Esophagus squamous epithelium (tissue), 5 donors: ENCODE results near the gene BACH2. TPM values are rescaled to one million over a fixed set of nuclear protein-coding genes. Genes with fewer than 3 reads are reported as not detected.

ENCODE experiments used
- DNase-seq: peaks from one replicate; lab custom pipeline; 2025; lab: John Stamatoyannopoulos, UW
- H3K27ac ChIP-seq, 4 donors: fragments of 200-600 bp; sonication (generic); one replicate each; pipeline ENCODE4 v1.5.1; 2016 to 2019; ENCODE audit warnings: mild to moderate bottlenecking in 1 of 4
- H3K27me3 ChIP-seq, 4 donors: fragments of 200-600 bp; sonication (generic); 1 replicate in 3 of 4; 2 replicates in 1 of 4; pipeline versions ENCODE4 v1.5.1 to v1.6.0; 2017 to 2021; ENCODE audit warnings: antibody characterized with exemption in 1 of 4
- H3K36me3 ChIP-seq, 3 donors: fragments of 200-600 bp; sonication (generic); one replicate each; pipeline ENCODE4 v1.5.1; 2016 to 2019
- H3K4me1 ChIP-seq, 3 donors: fragments of 200-600 bp; sonication (generic); one replicate each; pipeline ENCODE4 v1.5.1; 2017 to 2019
- H3K4me3 ChIP-seq, 4 donors: fragments of 200-600 bp; sonication (generic); 1 replicate in 3 of 4; 2 replicates in 1 of 4; pipeline ENCODE4 v1.5.1; 2016 to 2019; ENCODE audit warnings: mild to moderate bottlenecking in 2 of 4, moderate library complexity in 1 of 4
- H3K9me3 ChIP-seq, 3 donors: fragments of 200-600 bp; sonication (generic); one replicate each; pipeline ENCODE4 v1.5.1; 2016 to 2019
- POLR2A ChIP-seq, 4 donors: fragments of 450-650 bp; IDR thresholded peaks; one replicate each; pipeline ENCODE4 v1.6.1; 2017; ENCODE audit warnings: antibody characterized with exemption in 4 of 4, mild to moderate bottlenecking in 4 of 4, moderate library complexity in 3 of 4
- WGBS, 2 donors: methylation state at CpG; one replicate each; pipeline ENCODE4 v1.1.5; 2018; 5-methylcytosine and 5-hydroxymethylcytosine counted together
- intact Hi-C: fragments of 100-400 bp; cut with DNase I; formaldehyde crosslinking; loops from one replicate; pipeline ENCODE4 v1.15.0; 2022
- total RNA-seq, 4 donors: library from RNA; depleted of rRNA; stranded (reverse); fragments of >200 nt; gene quantifications; one replicate each; pipeline ENCODE4 v1.1.0, GENCODE V29; 2016
- TF ChIP-seq, protein P1 (sequence below), 6 experiments: fragments of 450-650 bp in 4 of 6; fragments of 200-600 bp in 2 of 6; sonication (generic) in 2 of 6; IDR thresholded peaks; one replicate each; pipeline ENCODE4 v1.5.1; 2016 to 2019; ENCODE audit warnings: antibody characterized with exemption in 6 of 6, mild to moderate bottlenecking in 4 of 6, moderate library complexity in 4 of 6
- donor health status: DM: yes; HTN: yes; CAD: no.

The BACH2 gene
- total RNA-seq, 4 donors from 2014 or later = 0.22 to 6.1 (median 0.66) TPM

DNA sequence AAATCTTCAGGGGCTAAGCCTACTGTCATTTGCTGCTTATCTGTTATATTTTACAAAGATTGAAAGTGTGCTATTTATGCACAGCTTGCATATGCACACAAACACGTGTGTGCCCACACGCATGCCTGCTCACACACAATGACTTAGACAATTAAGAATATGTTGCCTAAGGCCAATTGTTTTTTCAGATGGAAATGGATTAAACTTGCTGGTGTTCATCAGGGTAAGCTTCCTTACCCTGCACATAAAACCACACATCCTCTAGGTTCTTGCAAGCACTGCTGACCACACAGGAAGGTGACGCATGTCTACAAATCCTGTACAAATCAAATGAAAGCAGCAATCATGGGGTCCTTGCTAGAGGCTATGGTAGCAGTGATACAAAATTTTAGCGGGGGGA lies 344.0 kb downstream of the BACH2 start:
- no peak for TF ChIP-seq POLR2A (IDR thresholded peaks at IDR 0.05)
- TF ChIP-seq, protein P1, sequence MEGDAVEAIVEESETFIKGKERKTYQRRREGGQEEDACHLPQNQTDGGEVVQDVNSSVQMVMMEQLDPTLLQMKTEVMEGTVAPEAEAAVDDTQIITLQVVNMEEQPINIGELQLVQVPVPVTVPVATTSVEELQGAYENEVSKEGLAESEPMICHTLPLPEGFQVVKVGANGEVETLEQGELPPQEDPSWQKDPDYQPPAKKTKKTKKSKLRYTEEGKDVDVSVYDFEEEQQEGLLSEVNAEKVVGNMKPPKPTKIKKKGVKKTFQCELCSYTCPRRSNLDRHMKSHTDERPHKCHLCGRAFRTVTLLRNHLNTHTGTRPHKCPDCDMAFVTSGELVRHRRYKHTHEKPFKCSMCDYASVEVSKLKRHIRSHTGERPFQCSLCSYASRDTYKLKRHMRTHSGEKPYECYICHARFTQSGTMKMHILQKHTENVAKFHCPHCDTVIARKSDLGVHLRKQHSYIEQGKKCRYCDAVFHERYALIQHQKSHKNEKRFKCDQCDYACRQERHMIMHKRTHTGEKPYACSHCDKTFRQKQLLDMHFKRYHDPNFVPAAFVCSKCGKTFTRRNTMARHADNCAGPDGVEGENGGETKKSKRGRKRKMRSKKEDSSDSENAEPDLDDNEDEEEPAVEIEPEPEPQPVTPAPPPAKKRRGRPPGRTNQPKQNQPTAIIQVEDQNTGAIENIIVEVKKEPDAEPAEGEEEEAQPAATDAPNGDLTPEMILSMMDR (IDR thresholded peaks at IDR 0.05) = no peak
- intact Hi-C loops = no loop called here
- Histone ChIP-seq H3K36me3 (peaks cover 0 to 9% (median 0%) of the 10 kb centered on the region in 3 donors), H3K9me3 (no peaks in the 10 kb centered on the region), H3K4me1 (no peaks in the 10 kb centered on the region), H3K4me3 (no peak overlapping the region), H3K27me3 (no peaks in the 10 kb centered on the region), H3K27ac (no peak overlapping the region)
- DNase-seq = no peak
- WGBS, 2 donors = 37 to 60% methylated on average over 4 of the region's 4 CpGs

DNA sequence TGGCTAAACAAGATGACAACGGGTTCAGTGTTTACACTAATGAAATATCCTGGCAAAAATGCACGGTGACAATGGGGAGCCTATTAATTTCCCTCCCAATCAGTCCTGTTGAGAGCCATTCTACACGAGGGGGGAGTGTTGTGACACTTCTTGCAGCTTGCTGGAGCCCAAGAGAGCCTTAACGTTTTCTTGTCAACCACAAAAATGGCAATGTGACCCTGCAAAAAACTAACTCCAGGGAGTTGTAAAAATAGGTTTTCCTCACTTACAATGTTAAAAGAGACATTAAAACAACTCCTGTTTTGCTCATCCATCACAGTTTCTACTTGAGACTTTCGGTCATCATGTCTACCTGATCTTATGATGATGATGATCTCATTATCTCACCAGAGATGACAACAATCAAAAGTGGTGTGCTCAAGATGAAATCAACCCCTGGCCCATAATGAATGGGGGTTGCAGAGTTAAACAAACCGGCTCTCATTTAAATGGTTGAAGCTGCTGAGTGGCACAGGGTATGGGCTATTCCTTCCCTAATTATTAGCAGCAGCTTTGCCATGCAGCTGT lies 344.5 kb downstream of the BACH2 start:
- H3K4me3 ChIP-seq = no peak overlapping the region
- intact Hi-C loops = no loop called here
- WGBS, 2 donors = 38 to 48% methylated on average over 5 to 6 of the region's 6 CpGs
- no peak for DNase-seq
- H3K27me3 ChIP-seq = no peaks in the 10 kb centered on the region
- TF ChIP-seq, protein P1 (IDR thresholded peaks at IDR 0.05) = no peak
- TF ChIP-seq POLR2A (IDR thresholded peaks at IDR 0.05) = no peak
- peaks cover 0 to 9% (median 0%) of the 10 kb centered on the region in 3 donors for H3K36me3 ChIP-seq
- H3K4me1 ChIP-seq = no peaks in the 10 kb centered on the region
- no peaks in the 10 kb centered on the region for H3K9me3 ChIP-seq
- no peak overlapping the region for H3K27ac ChIP-seq

DNA sequence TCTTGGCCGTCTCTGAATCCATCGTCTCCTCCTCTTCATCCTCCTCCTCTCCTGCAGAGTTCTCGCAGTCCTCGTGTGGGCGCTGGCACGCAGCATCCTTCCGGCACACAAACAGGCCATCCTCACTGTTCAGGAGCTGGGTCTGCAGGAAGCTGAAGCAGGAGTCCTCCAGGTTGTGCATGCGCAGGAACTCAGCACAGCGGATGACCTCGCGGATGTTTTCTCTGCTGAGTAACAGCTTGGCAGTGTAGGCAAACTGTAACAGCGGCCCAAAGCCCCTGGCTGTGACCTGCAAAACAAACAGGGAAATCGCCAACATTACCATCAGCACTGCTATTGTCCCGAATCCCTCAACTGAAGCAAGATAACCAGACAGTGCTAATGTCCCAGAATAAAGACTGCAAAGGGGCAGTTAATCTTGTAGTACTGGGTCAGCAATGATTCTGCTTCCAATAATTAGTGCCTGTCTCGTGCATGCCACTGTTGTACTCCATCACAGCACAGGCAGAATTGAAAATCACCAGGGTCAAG lies 345.0 kb downstream of the BACH2 start:
- no peaks in the 10 kb centered on the region for H3K27me3 ChIP-seq
- intact Hi-C loops = no loop called here
- no peak for TF ChIP-seq POLR2A (IDR thresholded peaks at IDR 0.05)
- TF ChIP-seq, protein P1 (IDR thresholded peaks at IDR 0.05) = no peak
- no peak for DNase-seq
- H3K27ac ChIP-seq = no peak overlapping the region
- H3K4me3 ChIP-seq = no peak overlapping the region
- peaks cover 0 to 9% (median 0%) of the 10 kb centered on the region in 3 donors for H3K36me3 ChIP-seq
- no peaks in the 10 kb centered on the region for H3K4me1 ChIP-seq
- WGBS, 2 donors = 55 to 74% methylated on average over 7 of the region's 15 CpGs
- H3K9me3 ChIP-seq = no peaks in the 10 kb centered on the region

DNA sequence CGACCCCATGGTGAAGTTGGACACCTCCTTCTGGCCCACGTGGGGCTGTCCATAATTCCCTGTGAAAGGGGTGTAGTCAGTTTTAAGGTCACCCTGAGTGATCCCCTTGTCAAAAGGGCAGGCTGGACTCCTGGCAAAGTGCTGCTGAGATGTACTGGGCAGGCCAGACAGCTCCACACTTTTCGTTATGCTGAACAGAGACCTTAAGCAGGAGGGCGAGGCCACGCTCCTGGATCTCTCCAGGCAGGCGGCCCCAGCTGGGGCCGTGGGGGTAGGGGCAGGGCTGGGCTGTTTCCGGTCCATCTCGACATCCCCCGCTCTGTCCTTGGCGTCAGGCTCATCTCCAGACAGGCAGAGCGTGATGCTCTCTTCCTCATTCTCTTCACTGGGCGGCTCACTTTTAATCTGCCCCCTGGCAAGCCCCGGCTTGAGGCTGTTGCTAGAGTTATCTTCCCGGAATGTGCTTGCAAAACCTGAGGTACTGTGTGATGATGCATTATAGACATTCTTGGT lies 345.7 kb downstream of the BACH2 start:
- WGBS, 2 donors = 61 to 66% methylated on average over 11 to 12 of the region's 15 CpGs
- DNase-seq = no peak
- intact Hi-C loops = no loop called here

DNA sequence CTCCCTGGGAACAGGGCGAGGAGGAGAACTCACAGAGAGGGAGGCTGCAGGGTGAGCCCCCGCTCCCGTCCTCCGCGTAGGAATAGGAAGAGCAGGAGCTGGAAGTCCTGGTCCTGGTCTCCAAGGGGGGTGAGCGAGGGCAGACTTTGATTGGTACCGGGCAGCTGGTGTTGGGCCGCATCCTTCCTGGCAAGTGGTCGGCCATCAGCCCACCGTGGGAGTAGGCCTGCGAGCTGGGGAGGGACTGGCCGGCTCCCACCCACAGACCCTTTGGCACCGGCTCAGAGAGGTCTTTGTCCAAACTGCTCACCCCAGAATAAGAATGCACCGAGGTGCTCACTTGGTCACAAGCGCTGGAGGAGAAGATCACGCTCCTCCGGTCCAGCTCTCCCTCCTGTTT lies 346.2 kb downstream of the BACH2 start:
- no peaks in the 10 kb centered on the region for H3K27me3 ChIP-seq
- H3K9me3 ChIP-seq = no peaks in the 10 kb centered on the region
- TF ChIP-seq, protein P1 (IDR thresholded peaks at IDR 0.05) = no peak
- TF ChIP-seq POLR2A (IDR thresholded peaks at IDR 0.05) = no peak
- peaks cover 0 to 9% (median 0%) of the 10 kb centered on the region in 3 donors for H3K36me3 ChIP-seq
- no peak overlapping the region for H3K4me3 ChIP-seq
- no peak for DNase-seq
- H3K4me1 ChIP-seq = no peaks in the 10 kb centered on the region
- intact Hi-C loops = no loop called here
- no peak overlapping the region for H3K27ac ChIP-seq
- 96% methylated on average over 15 of the region's 17 CpGs; no CpG with 5 or more reads in 1 of the 2 donors for WGBS, 2 donors

More for the DNA sequence above, 345.7 kb downstream of the BACH2 start:
- H3K27me3 ChIP-seq = no peaks in the 10 kb centered on the region
- H3K27ac ChIP-seq = no peak overlapping the region
- TF ChIP-seq, protein P1 (IDR thresholded peaks at IDR 0.05) = no peak
- no peak for TF ChIP-seq POLR2A (IDR thresholded peaks at IDR 0.05)
- H3K36me3 ChIP-seq = peaks cover 0 to 9% (median 0%) of the 10 kb centered on the region in 3 donors
- no peak overlapping the region for H3K4me3 ChIP-seq
- no peaks in the 10 kb centered on the region for H3K4me1 ChIP-seq
- no peaks in the 10 kb centered on the region for H3K9me3 ChIP-seq
